ENCODE data around the gene LCN1.
"Not testable (repeated sequence)": the region's sequence is repeated elsewhere in the genome, so short reads cannot be mapped to it uniquely, and the experiment has no call there.

LCN1 gene

DNA sequence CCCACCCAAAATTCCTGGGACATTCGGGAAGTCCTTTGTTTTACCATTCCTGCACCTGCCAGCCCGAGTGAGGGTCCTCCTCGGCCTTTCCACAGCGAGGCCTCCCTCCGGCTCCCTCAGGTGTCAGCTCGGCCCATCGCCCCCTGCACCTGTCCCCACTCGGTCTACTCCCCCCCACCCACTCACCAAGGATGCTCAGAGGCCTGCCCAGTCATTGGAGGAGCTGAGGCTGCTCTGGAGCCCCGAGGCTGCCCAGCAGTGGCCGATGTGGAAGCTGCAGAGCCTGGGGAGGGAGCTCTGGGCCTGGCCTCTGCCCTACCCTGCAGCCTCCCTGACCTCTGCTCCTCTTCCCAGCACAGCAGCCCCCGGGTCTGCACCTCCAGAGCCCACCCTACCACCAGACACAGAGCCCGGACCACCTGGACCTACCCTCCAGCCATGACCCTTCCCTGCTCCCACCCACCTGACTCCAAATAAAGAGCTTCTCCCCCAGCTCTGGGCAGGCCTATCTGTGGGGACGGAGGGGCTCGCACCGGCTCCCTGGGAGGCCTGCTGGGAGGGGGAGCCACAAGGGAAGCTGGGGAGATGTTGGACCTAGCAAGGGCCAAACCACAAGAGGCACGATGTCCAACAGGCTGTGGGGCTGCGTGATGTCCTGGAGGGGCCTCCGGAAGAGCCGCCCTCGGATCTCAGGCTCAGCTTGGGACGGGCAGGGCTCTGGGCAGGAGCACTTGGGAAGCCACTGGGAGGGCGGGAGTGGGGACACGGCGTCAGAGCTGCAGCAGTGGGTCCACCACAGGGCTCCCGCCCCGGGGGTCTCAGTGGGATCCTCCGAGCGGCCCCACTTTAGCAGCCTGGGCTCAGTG is 28.5 kb downstream of the LCN1 start:
- DNase-seq = not testable (repeated sequence)

DNA sequence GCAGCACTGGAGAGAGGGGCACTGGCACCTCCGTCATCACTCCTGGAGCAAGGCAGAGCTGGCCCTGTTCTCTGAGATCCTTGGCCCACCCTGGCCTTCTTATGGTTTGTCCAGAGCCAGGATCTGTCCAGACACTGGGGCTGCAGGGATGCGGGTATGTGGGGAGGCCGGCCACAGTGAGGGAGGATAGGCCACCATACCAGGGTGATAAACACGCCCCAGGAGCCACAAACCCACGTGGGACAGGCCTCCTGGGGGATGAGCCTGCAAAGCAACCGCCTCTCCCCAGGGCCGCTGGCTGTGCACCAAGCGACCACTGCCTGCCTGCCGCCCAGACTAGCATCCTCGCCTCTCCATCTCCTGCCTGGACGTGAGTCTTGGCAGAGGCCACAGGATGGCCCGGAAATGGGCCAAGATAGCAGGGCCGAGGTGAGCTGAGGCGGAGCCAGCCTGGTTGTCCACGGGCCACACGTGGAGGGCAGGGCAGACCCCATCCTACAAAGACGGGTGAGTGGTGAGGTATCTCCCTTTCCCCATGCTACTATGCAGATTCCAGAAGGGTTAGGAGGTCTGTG is 29.2 kb downstream of the LCN1 start:
- DNase-seq = no peak

GRCh38 chr9:135551031-135551430 is 29.8 kb downstream of the LCN1 start:
- DNase-seq = no peak

DNA sequence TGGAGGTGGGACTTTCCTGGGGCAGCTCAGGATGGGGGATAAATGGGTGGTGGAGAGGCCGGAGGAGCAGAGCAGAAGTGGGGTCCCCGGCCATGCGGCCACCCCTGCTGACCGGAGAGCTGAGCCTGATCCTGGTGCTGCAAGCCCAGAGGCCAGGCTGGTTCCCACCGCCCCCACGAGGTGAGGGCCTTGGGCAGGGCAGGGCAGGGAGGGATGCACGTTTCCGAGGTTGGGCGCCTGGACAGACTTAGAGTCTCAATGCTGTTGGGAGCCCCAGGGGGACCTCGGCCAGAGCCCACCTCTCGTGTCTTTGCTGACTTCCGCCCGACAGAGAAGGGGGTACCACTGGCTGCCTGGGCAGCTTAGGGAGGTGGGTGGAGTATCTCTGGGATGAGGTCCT is 30.2 kb downstream of the LCN1 start:
- DNase-seq = no peak

DNA sequence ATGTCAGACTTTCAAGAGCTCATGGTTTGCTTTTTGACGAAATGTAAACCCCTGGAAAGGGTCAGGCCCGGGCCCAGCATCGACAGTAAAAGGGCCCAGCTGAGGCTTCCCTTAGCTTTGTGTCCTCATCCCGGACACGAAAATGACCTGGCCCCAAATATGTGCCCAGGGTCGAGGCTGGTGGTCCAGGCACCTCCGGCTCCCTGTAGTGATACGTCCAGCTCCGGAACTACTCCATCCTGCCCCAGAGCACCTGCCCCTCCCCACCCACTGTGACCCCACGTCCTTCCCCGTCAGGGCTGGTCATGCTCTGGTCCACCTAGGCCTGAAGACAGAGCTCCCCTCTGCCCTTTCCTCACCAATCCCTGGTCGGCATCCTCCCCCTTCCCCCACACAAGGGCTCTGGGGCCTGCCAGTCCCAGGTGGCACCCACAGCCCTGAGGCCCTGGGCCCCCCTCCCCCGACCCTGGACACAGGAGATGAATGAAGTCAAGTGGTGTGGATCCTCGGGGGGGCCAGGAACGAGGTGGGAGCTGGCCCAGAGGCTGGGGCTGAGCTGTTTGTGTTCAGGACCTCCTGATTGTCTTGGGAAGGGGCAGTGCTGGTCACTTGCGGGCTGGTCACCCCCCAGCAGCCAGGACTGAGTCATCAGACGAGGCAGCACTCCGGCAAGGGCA is 30.9 kb downstream of the LCN1 start:
- no peak for DNase-seq

DNA sequence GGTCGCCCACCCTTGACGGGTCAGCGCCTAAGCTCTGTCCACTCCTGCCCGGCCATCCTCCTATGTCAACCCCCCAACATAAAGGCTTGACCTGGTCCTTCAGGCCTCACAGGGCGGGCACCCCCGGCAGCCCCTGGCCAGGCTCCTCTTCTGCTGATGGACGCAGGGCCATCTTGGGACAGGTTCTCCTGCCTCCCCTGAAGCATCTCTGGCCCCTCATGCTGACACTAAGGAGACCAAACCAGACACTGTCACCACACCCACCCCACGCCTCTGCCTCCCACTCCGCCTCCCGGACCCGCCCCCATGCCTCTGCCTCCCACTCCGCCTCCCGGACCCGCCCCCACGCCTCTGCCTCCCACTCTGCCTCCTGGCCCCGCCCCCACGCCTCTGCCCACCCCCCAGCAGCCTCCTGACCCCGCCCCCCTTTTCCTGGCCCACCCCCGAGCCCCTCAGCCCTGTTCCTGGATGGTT is 31.5 kb downstream of the LCN1 start:
- DNase-seq = no peak

DNA sequence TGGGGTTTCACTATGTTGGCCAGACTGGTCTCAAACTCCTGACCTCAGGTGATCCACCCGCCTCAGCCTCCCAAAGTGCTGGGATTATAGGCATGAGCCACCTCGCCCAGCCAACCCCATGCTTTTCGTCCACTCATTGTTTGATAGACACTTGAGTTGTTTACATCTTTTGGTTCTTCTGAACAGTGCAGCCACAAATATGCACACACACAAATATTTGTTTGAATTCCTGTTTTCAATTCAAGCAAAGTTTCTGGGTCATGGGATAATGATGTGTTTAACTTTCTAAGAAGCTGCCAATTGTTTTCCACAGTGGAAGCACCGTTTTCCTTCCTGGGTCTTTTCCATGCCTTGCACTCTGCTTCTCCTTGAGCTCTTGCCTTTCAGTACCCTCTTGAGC is 33.5 kb downstream of the LCN1 start:
- no peak for DNase-seq

GRCh38 chr9:135555203-135555602 is 34.0 kb downstream of the LCN1 start:
- DNase-seq = no peak

GRCh38 chr9:135555910-135556309 is 34.7 kb downstream of the LCN1 start:
- DNase-seq = no peak

DNA sequence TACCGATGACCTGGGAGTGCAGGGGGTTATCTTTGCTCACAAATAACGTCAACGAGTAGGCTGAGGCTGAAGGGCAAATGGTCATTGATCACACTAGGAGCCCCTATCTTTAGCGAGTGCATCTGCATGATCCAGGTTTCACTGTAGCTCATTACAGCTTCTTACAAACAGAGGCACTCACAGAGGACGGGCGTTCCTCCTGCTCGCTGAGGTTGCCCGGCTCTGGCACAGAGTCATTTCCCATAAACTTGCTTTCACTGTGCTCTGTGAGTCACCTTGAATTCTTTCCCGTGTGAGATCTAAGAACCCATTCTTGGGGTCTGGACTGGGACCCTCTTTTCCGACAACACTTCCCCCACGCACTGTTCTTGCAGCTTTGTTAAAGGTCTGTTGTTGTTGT is 38.4 kb downstream of the LCN1 start:
- DNase-seq = no peak

- no peak for DNase-seq
Observed at GRCh38 chr9:135561391-135562234, 40.4 kb downstream of the LCN1 start, which contains the start of gene PAEP. TSS of gene PAEP (plus strand) at chr9:135561756.

GRCh38 chr9:135562235-135562745 is 41.0 kb downstream of the LCN1 start:
- DNase-seq = no peak

GRCh38 chr9:135563039-135563476 is 41.8 kb downstream of the LCN1 start:
- DNase-seq = no peak

- no peak for DNase-seq
Observed at GRCh38 chr9:135563858-135564257, 42.6 kb downstream of the LCN1 start.

GRCh38 chr9:135565141-135565628 is 43.9 kb downstream of the LCN1 start:
- no peak for DNase-seq

DNA sequence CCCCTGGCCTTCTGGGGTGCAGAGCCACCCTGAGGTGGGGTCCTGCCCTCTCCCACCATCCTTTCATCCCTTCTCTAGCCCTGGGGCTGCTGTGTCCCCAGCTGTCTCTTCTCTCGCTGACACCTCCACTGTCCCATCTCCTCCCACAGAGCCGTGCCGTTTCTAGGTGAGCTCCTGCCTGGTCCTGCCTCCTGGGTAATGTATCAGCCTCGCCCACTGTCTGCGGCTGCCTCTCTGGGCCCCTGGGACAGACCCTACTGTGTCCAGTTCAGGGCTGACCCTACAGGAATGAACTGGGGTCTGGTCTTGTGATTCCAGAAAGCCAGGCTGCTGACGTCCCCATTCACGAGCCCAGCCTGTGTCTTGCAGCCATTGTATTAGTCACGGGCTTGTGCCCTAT is 44.4 kb downstream of the LCN1 start:
- no peak for DNase-seq

GRCh38 chr9:135566552-135566951 is 45.3 kb downstream of the LCN1 start:
- no peak for DNase-seq

GRCh38 chr9:135567311-135567710 is 46.1 kb downstream of the LCN1 start:
- DNase-seq = no peak

GRCh38 chr9:135568026-135568425 is 46.8 kb downstream of the LCN1 start:
- no peak for DNase-seq

- no peak for DNase-seq
Observed at GRCh38 chr9:135570456-135570855, 49.2 kb downstream of the LCN1 start.

DNA sequence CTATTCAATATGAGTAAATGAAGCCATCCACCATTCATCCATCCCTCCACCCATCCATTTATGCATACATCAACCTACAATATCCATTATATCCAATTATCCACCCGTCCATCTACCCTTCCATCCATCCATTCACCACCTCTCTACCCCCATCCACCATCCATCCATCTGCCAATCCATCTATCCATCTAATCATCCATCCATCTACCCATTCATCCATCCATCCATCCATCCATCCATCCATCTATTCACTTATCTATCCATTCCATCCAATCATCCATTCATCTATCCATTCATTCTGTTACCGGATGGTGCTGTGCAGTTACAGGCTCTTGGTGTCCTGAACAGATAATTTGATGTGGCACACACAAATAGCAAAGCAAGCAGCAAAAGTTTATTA is 51.0 kb downstream of the LCN1 start:
- DNase-seq = no peak

- DNase-seq = no peak
Observed at GRCh38 chr9:135573124-135573523, 51.9 kb downstream of the LCN1 start.

Data from kidney glomerular epithelial cell (primary cell).